Motor neuron (in vitro differentiated cells): ENCODE results near the gene MGAM2. TPM values are rescaled to one million over a fixed set of nuclear protein-coding genes. Genes with fewer than 3 reads are reported as not detected.
"Not testable (repeated sequence)": the region's sequence is repeated elsewhere in the genome, so short reads cannot be mapped to it uniquely, and the experiment has no call there.

Experiments
- ATAC-seq, 8 experiments: fragments of 200-7000 bp; cut with Tn5 transposase; replicated peaks in 6 of 8; 2 replicates each; pipeline ENCODE4 v1.8.0; 2021; ENCODE audit warnings: mild to moderate bottlenecking in 8 of 8, moderate library complexity in 8 of 8
- H3K27ac ChIP-seq, 2 donors: fragments of 250-450 bp; sonication (Bioruptor Pico); 2 replicates each; pipeline ENCODE4 v1.9.0; 2021; ENCODE audit warnings: antibody characterized with exemption in 2 of 2, mild to moderate bottlenecking in 2 of 2, moderate library complexity in 1 of 2
- H3K4me1 ChIP-seq, 2 donors: fragments of 250-450 bp; sonication (Bioruptor Pico); replicated peaks in 1 of 2; 2 replicates each; pipeline ENCODE4 v1.6.1; 2021; ENCODE audit warnings: antibody characterized with exemption in 2 of 2, mild to moderate bottlenecking in 2 of 2, moderate library complexity in 1 of 2
- H3K4me3 ChIP-seq, 5 donors: fragments of 250-450 bp; sonication (Bioruptor Pico); 2 replicates each; pipeline ENCODE4 v1.9.0; 2021; ENCODE audit warnings: antibody characterized with exemption in 5 of 5, mild to moderate bottlenecking in 5 of 5, moderate library complexity in 4 of 5
- WGBS, 10 experiments: fragments of 450-650 bp; shearing (Covaris generic); methylation state at CpG; one replicate each; pipeline ENCODE4 v1.0.0; 2022; 5-methylcytosine and 5-hydroxymethylcytosine counted together
- in situ Hi-C, 9 experiments: fragments of 400-800 bp; cut with MboI; loops; one replicate each; pipeline ENCODE4 v1.15.0; 2021; ENCODE audit warnings: low sequenced_read_pairs in 9 of 9, low pct_unique_long_range_greater_than_20kb in 2 of 9; ENCODE audit not compliant: unreplicated experiment in 9 of 9
- total RNA-seq, 8 experiments: library from RNA; unstranded; fragments of 300-600 nt; gene quantifications; 2 replicates each; pipeline versions ENCODE4 v1.2.3 to v1.2.4, GENCODE V29; 2022

Gene MGAM2
- under 1 TPM in 6 of 8 experiments, not detected in 2; under 0.01 to 0.63 (median 0.13) TPM for total RNA-seq

GRCh38 chr7:142111499-142111898 lies at the start of gene MGAM2:
Gene MGAM2, plus strand, starts transcription at chr7:142111718. Its CDS starts 5,156 bp downstream, at chr7:142116874.
- Histone ChIP-seq H3K27ac (no peak within 1 kb of the TSS), H3K4me1 (no peaks in the 10 kb centered on the region), H3K4me3 (no peak within 1 kb of the TSS)
- WGBS, 10 experiments, result 0 to 100% (median 5%) methylated on average over 1 to 4 of the region's 4 CpGs; no CpG with 5 or more reads in 1 of the 10 experiments
- in situ Hi-C loops, result no loop called here
- peak in 1 of 8 experiments; percentile 32 for ATAC-seq

DNA sequence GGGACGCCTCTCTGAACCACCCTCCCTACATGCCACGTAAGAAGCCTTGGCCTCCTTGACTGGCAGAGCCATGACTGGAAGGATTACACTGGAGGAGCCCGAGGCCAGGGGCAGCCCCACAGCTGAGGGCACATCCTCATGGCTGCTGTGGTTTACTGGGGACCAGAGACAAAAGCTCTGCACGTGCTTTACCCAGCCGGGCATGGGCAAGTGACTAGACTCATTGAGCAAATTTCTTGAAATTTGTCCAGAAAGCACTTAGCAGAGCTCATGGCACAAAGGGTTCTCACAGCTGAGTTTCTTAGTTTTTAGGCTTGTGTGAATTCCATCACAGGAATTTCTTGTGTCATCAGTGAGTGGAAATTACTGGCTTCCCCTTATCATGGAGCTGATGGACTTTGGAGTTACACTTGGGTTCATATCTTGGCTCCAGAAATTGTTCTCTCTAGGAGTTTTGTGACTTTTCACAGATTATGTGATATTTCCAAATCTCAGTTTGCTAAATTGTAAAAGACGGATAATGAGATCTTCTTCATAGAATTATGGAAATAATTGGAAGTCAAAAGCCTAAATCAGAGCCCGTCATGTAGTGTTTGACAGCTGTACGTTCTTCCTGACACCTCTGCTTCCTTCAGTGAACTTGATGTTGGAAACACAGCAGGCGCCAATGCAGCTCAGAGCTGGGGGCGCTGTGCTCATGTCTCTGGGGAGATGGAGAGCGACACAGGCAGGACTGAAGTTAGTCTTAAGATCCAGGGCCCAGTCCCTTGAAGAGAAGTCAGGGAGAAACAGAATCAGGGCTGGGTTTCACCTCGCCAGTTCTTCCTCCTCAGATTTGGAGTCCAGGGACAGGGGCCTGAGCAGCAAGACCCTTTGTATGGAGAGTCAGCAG lies 47.7 kb upstream of the MGAM2 start:
- WGBS, 10 experiments, result 0 to 92% (median 59%) methylated on average over 2 to 8 of the region's 12 CpGs; no CpG with 5 or more reads in 1 of the 10 experiments
- in situ Hi-C loops, result no loop called here
- ATAC-seq, result no peak

GRCh38 chr7:142066536-142066935 lies 45.0 kb upstream of the MGAM2 start:
- H3K4me1 ChIP-seq, result no peaks in the 10 kb centered on the region
- ATAC-seq, result no peak
- no peak overlapping the region for H3K27ac ChIP-seq
- WGBS, 10 experiments, result 12 to 94% (median 70%) methylated on average over 1 to 8 of the region's 8 CpGs; no CpG with 5 or more reads in 4 of the 10 experiments
- in situ Hi-C loops, result no loop called here
- H3K4me3 ChIP-seq, result no peak overlapping the region

More for the DNA sequence above, 47.7 kb upstream of the MGAM2 start:
- Histone ChIP-seq H3K4me3 (no peak overlapping the region), H3K4me1 (no peaks in the 10 kb centered on the region), H3K27ac (no peak overlapping the region)

GRCh38 chr7:142077762-142078161 lies 33.8 kb upstream of the MGAM2 start:
- 10 to 93% (median 89%) methylated on average over 2 to 4 of the region's 4 CpGs; no CpG with 5 or more reads in 4 of the 10 experiments for WGBS, 10 experiments
- no peak for ATAC-seq

DNA sequence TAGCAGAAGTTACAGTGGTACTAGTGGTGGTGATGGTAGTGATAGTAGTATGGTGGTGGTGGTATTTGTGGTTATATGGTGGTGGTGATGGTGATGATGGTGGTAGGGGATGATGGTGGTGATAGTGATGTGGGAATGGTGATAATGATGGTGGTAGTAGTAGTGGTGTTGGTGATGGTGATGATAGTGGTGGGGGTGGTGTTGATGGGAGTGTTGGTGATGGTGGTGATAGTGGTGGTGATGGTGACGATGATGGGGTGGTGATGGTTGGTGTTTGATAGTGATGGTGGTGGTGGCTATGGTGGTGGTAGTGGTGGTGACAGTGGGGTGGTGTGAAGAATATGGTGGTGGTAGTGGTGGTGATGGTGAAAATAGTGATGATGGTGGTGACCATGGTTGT lies 27.9 kb upstream of the MGAM2 start:
- ATAC-seq, result no peak
- no peaks in the 10 kb centered on the region for H3K4me1 ChIP-seq
- in situ Hi-C loops, result no loop called here
- WGBS, 10 experiments, result 0 to 100% (median 41%) methylated on average over 1 of the region's 1 CpG; no CpG with 5 or more reads in 6 of the 10 experiments
- no peak overlapping the region for H3K4me3 ChIP-seq
- H3K27ac ChIP-seq, result no peak overlapping the region

More at GRCh38 chr7:142077762-142078161, 33.8 kb upstream of the MGAM2 start:
- no peak overlapping the region for H3K27ac ChIP-seq
- in situ Hi-C loops, result no loop called here
- no peaks in the 10 kb centered on the region for H3K4me1 ChIP-seq
- H3K4me3 ChIP-seq, result no peak overlapping the region

- in situ Hi-C loops, result no loop called here
- Histone ChIP-seq H3K4me3 (no peak overlapping the region), H3K27ac (no peak overlapping the region), H3K4me1 (no peaks in the 10 kb centered on the region)
- WGBS, 10 experiments, result 0 to 100% (median 72%) methylated on average over 1 to 4 of the region's 4 CpGs; no CpG with 5 or more reads in 4 of the 10 experiments
- no peak for ATAC-seq
Measured at GRCh38 chr7:142085428-142085827, 26.1 kb upstream of the MGAM2 start.

DNA sequence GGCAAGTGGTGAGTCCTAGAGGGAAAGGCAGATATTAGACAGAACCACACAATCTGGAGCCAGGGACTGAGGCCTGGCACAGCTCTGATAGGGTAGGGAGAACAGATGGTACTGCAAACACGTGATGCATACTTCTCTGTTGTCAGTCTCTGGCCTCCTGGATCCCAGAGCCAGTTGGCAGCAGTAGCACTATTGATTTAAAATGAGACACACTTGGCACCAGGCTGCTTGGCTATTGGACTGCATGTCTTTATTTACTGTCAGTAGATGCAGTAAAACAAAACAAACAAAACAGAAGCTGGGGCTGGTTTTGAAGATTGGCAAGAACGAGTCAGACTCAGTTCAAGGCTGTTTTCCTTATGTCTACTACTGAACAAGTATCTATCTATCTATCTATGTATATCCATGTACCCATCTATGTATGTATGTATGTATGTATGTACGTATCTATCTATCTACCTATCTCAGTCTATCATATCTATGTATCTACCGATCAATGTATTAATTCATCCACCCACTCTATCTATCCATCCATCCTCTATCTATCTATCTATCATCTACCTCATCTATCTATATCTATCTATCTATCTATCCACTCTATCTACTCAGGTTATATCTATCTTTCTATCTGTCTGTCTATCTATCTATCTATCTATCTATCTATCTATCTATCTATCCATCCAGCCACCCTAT lies 23.4 kb upstream of the MGAM2 start:
- in situ Hi-C loops, result no loop called here
- ATAC-seq, result peak in 1 of 8 experiments; percentile 95
- 21 to 100% (median 75%) methylated on average over 1 to 4 of the region's 4 CpGs; no CpG with 5 or more reads in 2 of the 10 experiments for WGBS, 10 experiments
- no peak overlapping the region for H3K27ac ChIP-seq
- H3K4me1 ChIP-seq, result no peaks in the 10 kb centered on the region
- H3K4me3 ChIP-seq, result no peak overlapping the region

DNA sequence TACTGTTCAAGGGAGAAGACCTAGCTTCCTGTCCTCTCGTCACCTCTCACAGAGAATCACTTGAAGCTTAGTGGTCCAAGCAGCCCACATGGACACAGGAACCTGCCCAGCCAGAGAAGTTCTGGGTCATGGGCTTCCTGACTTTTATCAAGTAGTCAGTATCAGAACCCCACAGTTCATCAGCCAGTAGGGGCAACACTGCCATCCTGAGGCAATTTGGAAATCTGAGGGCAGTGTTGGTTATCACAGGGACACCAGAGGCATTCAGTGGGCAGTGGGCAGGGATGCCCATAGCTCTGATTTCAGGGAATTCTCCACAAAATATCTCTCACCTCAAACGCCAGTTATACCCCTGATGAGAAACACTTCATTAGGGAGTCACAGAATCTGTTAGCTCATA lies 22.5 kb upstream of the MGAM2 start:
- 16 to 100% (median 60%) methylated on average over 1 to 2 of the region's 2 CpGs; no CpG with 5 or more reads in 5 of the 10 experiments for WGBS, 10 experiments
- in situ Hi-C loops, result no loop called here
- Histone ChIP-seq H3K4me1 (no peaks in the 10 kb centered on the region), H3K27ac (no peak overlapping the region), H3K4me3 (no peak overlapping the region)
- ATAC-seq, result no peak

DNA sequence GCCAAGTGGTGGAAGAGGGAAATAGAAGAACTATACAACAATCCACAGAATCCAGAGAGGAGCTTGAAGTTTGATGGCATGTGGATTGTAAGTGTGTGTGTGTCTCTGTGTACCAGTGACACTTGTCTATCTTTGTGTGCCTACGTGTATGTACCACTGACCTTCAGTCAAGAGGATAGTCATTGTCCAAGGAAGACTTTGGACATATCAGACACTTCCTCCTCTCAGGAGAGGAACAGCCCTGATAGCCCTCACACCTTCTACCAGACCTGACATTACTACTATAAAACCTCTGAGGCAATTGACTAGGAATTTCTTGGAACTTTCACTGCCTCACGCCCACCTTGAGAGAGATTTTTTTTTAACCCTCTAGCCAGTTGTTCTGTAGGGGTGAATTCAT lies 19.6 kb upstream of the MGAM2 start:
- no peak for ATAC-seq
- Histone ChIP-seq H3K27ac (no peak overlapping the region), H3K4me1 (no peaks in the 10 kb centered on the region), H3K4me3 (no peak overlapping the region)
- 0 to 67% methylated on average over 1 of the region's 2 CpGs; no CpG with 5 or more reads in 8 of the 10 experiments for WGBS, 10 experiments
- in situ Hi-C loops, result no loop called here

- no peak for ATAC-seq
- WGBS, 10 experiments, result 10 to 90% (median 77%) methylated on average over 2 to 6 of the region's 6 CpGs; no CpG with 5 or more reads in 4 of the 10 experiments
- no peak overlapping the region for H3K27ac ChIP-seq
- H3K4me3 ChIP-seq, result no peak overlapping the region
- H3K4me1 ChIP-seq, result no peaks in the 10 kb centered on the region
- in situ Hi-C loops, result no loop called here
Measured at GRCh38 chr7:142094861-142095260, 16.7 kb upstream of the MGAM2 start.

- ATAC-seq, result no peak
- H3K4me3 ChIP-seq, result no peak overlapping the region
- no peak overlapping the region for H3K27ac ChIP-seq
- 0 to 88% (median 40%) methylated on average over 1 to 5 of the region's 5 CpGs; no CpG with 5 or more reads in 1 of the 10 experiments for WGBS, 10 experiments
- H3K4me1 ChIP-seq, result no peaks in the 10 kb centered on the region
- in situ Hi-C loops, result no loop called here
Measured at GRCh38 chr7:142097571-142097970, 13.9 kb upstream of the MGAM2 start.

- H3K4me3 ChIP-seq, result no peak overlapping the region
- in situ Hi-C loops, result no loop called here
- no peak overlapping the region for H3K27ac ChIP-seq
- ATAC-seq, result no peak
- H3K4me1 ChIP-seq, result no peaks in the 10 kb centered on the region
- WGBS, 10 experiments, result 0 to 80% (median 57%) methylated on average over 1 to 2 of the region's 2 CpGs; no CpG with 5 or more reads in 6 of the 10 experiments
Measured at GRCh38 chr7:142098004-142098403, 13.5 kb upstream of the MGAM2 start.

- in situ Hi-C loops, ATAC-seq: not testable (repeated sequence)
- WGBS, 10 experiments, result 40% methylated on average over 1 of the region's 1 CpG; no CpG with 5 or more reads in 9 of the 10 experiments
Measured at GRCh38 chr7:142099347-142099746, 12.2 kb upstream of the MGAM2 start.

More at GRCh38 chr7:142099347-142099746, 12.2 kb upstream of the MGAM2 start:
- not testable (repeated sequence) for H3K4me3 ChIP-seq, H3K4me1 ChIP-seq, H3K27ac ChIP-seq
